ENCODE data around the gene DHX34. TPM values are rescaled to one million over a fixed set of nuclear protein-coding genes. Genes with fewer than 3 reads are reported as not detected.
"Not testable (repeated sequence)": the region's sequence is repeated elsewhere in the genome, so short reads cannot be mapped to it uniquely, and the experiment has no call there.

DHX34 gene
- total RNA-seq (10 to 100 TPM in 1 of 4 donors, 1 to 10 TPM in 3; 7.5 to 14.8 (median 9.8) TPM), polyA plus RNA-seq (10 to 100 TPM; 10.0 to 30.6 (median 15.5) TPM)
- long read RNA-seq, donor 1, full-length matches to known transcripts, result 1 of 17 reads
- long read RNA-seq, donor 1, partial matches to known transcripts, result 13 of 17 reads
- long read RNA-seq, donor 1, other reads (novel, unspliced or antisense), result 3 of 17 reads
- long read RNA-seq, donor 2, full-length matches to known transcripts, result 2 of 26 reads
- long read RNA-seq, donor 2, partial matches to known transcripts, result 19 of 26 reads
- long read RNA-seq, donor 2, other reads (novel, unspliced or antisense), result 5 of 26 reads

GRCh38 chr19:47348819-47349795 lies at the start of gene DHX34:
TSS of gene DHX34 (plus strand) at chr19:47349315. CDS start at chr19:47353031, 3,716 bp downstream.
- Histone ChIP-seq H3K9me3 (no peaks in the 10 kb centered on the region), H3K4me3 (peak within 1 kb of the TSS; percentile 79), H3K27me3 (ENCODE audit: insufficient read depth in 3 of 3, low read length in 2 of 3) (no peaks in the 10 kb centered on the region), H3K36me3 (ENCODE audit: insufficient read depth in 1 of 2, low read depth in 1 of 2) (peaks cover 2 to 16% of the 10 kb centered on the region in 2 donors), H3K4me1 (peaks cover 5% of the 10 kb centered on the region), H3K27ac (peak within 1 kb of the TSS; percentile 83)
- intact Hi-C loops (cut with DNase I), result no loop called here
- DNase-seq (peak; percentile 98 to 99), ATAC-seq (peak; percentile 100)
- peak; percentile 99 for TF ChIP-seq CTCF (IDR thresholded peaks at IDR 0.05)
- 3 to 4% (median 3%) methylated on average over 61 to 63 of the region's 63 CpGs for WGBS, 3 donors

DNA sequence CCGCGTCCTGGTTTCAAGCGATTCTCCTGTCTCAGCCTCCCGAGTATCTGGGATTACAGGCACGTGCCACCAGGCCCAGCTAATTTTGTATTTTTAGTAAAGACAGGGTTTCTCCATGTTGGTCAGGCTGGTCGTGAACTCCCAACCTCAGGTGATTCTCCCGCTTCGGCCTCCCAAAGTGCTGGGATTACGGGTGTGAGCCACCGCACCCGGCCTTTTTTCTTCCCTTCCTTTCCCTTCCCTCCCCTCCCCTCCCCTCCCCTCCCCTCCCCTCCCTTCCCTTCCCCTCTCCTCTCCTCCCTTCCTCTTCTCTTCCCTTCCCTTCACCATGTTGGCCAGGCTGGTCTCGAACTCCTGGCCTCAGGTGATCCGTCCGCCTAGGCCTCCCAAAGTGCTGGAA lies 48.2 kb upstream of the DHX34 start:
- not testable (repeated sequence) for ATAC-seq
- intact Hi-C loops (cut with DNase I), result loop anchor here in 1 of 2 donors (10.0 kb wide), 1 partner anchor 84 kb away; no protein-coding TSS in a partner anchor
- WGBS, 3 donors, result 88 to 93% (median 90%) methylated on average over 11 to 14 of the region's 14 CpGs

GRCh38 chr19:47302249-47302648 lies 46.9 kb upstream of the DHX34 start:
- intact Hi-C loops (cut with DNase I), result loop anchor here in 1 of 2 donors (10.0 kb wide), 1 partner anchor 83 kb away; no protein-coding TSS in a partner anchor
- Histone ChIP-seq H3K9me3 (no peaks in the 10 kb centered on the region), H3K27ac (no peak overlapping the region), H3K4me3 (no peak overlapping the region), H3K36me3 (ENCODE audit: insufficient read depth in 1 of 2, low read depth in 1 of 2) (no peaks in the 10 kb centered on the region), H3K4me1 (no peaks in the 10 kb centered on the region), H3K27me3 (ENCODE audit: insufficient read depth in 3 of 3, low read length in 2 of 3) (peaks cover 0 to 4% (median 0%) of the 10 kb centered on the region in 3 donors)
- ATAC-seq, result no peak
- WGBS, 3 donors, result 90 to 95% (median 94%) methylated on average over 10 of the region's 10 CpGs
- DNase-seq, result no peak
- TF ChIP-seq CTCF (IDR thresholded peaks at IDR 0.05), result no peak

More for the DNA sequence above, 48.2 kb upstream of the DHX34 start:
- not testable (repeated sequence) for DNase-seq; H3K36me3 ChIP-seq (ENCODE audit: insufficient read depth in 1 of 2, low read depth in 1 of 2); H3K4me1 ChIP-seq; H3K27ac ChIP-seq; H3K27me3 ChIP-seq (ENCODE audit: insufficient read depth in 3 of 3, low read length in 2 of 3); H3K9me3 ChIP-seq; H3K4me3 ChIP-seq

GRCh38 chr19:47303966-47304365 lies 45.1 kb upstream of the DHX34 start:
- intact Hi-C loops (cut with DNase I), result loop anchor here in 1 of 2 donors (10.0 kb wide), 1 partner anchor 81 kb away; no protein-coding TSS in a partner anchor
- Histone ChIP-seq H3K9me3 (no peaks in the 10 kb centered on the region), H3K36me3 (ENCODE audit: insufficient read depth in 1 of 2, low read depth in 1 of 2) (no peaks in the 10 kb centered on the region), H3K27ac (no peak overlapping the region), H3K4me1 (no peaks in the 10 kb centered on the region), H3K27me3 (ENCODE audit: insufficient read depth in 3 of 3, low read length in 2 of 3) (peaks cover 0 to 4% (median 0%) of the 10 kb centered on the region in 3 donors), H3K4me3 (no peak overlapping the region)
- no peak for DNase-seq
- TF ChIP-seq CTCF (IDR thresholded peaks at IDR 0.05), result no peak
- no peak for ATAC-seq
- WGBS, 3 donors, result 84 to 88% (median 86%) methylated on average over 6 of the region's 6 CpGs
